Measurements from ENCODE around the gene SULT4A1.

GRCh38 chr22:43889201-43889859 lies 27.0 kb upstream of the SULT4A1 start:
- TF ChIP-seq POLR2A (IDR thresholded peaks at IDR 0.05) (no peak), CTCF (IDR thresholded peaks at IDR 0.05) (no peak)
